BLaER1 treated with 17β-estradiol and CSF1 and Interleukin-3, amounts not matched to agents 10 nM and 100 nM (cell line): ENCODE data around the gene HYCC1.

Experiments
- H3K27ac ChIP-seq, 11 experiments: shearing (Covaris generic); formaldehyde crosslinking; 2 replicates each; pipeline ENCODE4 v1.8.1; 2022
- H3K27me3 ChIP-seq, 11 experiments: shearing (Covaris generic); formaldehyde crosslinking; 2 replicates each; pipeline ENCODE4 v1.8.1; 2022
- H3K36me3 ChIP-seq, 11 experiments: shearing (Covaris generic); formaldehyde crosslinking; 2 replicates each; pipeline ENCODE4 v1.8.1; 2022
- H3K4me1 ChIP-seq, 10 experiments: shearing (Covaris generic); formaldehyde crosslinking; 2 replicates each; pipeline ENCODE4 v1.8.1; 2022
- H3K4me2 ChIP-seq, 11 experiments: shearing (Covaris generic); formaldehyde crosslinking; 2 replicates each; pipeline ENCODE4 v1.8.1; 2022
- H3K4me3 ChIP-seq, 10 experiments: shearing (Covaris generic); formaldehyde crosslinking; 2 replicates each; pipeline ENCODE4 v1.8.1; 2022
- H3K9ac ChIP-seq, 11 experiments: shearing (Covaris generic); formaldehyde crosslinking; 2 replicates each; pipeline ENCODE4 v1.8.1; 2022
- H3K9me3 ChIP-seq, 11 experiments: shearing (Covaris generic); formaldehyde crosslinking; replicated peaks in 1 of 11; 2 replicates each; pipeline ENCODE4 v1.8.1; 2022
- H4K20me1 ChIP-seq, 11 experiments: shearing (Covaris generic); formaldehyde crosslinking; 2 replicates each; pipeline ENCODE4 v1.8.1; 2022
- Cebpa-rat ChIP-seq, 11 experiments: shearing (Covaris generic); IDR thresholded peaks; 2 replicates each; pipeline ENCODE4 v1.8.1; 2022

The HYCC1 gene

GRCh38 chr7:22997871-22998518 is 15.9 kb downstream of the HYCC1 start:
- Histone ChIP-seq H3K9me3 (peaks cover 0 to 15% (median 0%) of the 10 kb centered on the region in 11 experiments; a peak in 4 of 22 replicates), H3K36me3 (peaks cover 0 to 21% (median 0%) of the 10 kb centered on the region in 11 experiments; a peak in 5 of 22 replicates), H3K9ac (no peak overlapping the region), H4K20me1 (peaks cover 0 to 95% (median 17%) of the 10 kb centered on the region in 11 experiments; a peak in 13 of 22 replicates), H3K4me3 (no peak overlapping the region), H3K27ac (no peak overlapping the region), H3K4me1 (peaks cover 0 to 30% (median 2%) of the 10 kb centered on the region in 10 experiments; a peak in 7 of 20 replicates), H3K27me3 (no peaks in the 10 kb centered on the region), H3K4me2 (peak overlapping the region in 2 of 11 experiments; percentile 25 to 58; a peak in 3 of 22 replicates)
- no peak for TF ChIP-seq Cebpa-rat (IDR thresholded peaks at IDR 0.05)

- Histone ChIP-seq H3K4me3 (no peak overlapping the region), H3K4me1 (peaks cover 0 to 25% (median under 1%) of the 10 kb centered on the region in 10 experiments; a peak in 7 of 20 replicates)
These were observed 17.5 kb downstream of the HYCC1 start for GRCh38 chr7:22996470-22996869.

DNA sequence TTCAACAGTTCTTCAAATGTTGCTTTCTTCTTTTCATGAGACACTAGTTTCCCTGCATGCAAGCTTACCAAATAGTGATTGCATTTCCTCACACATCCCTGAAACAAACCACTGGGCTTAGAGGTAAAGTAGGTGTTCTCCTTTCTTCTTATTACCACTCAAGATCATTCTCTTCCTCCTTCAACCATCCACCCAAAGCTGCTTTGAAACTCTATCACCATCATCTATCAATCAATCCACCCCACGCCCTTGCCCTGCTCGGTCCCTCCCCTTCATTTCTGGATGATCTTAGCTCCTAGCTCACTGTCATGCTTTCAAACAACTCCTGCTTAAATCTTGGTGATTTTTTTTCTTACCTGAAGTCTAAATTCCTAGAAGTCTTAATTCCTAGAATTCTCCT is 18.9 kb downstream of the HYCC1 start:
- TF ChIP-seq Cebpa-rat (IDR thresholded peaks at IDR 0.05): no peak
- H3K27me3 ChIP-seq: no peaks in the 10 kb centered on the region
- H3K4me3 ChIP-seq: no peak overlapping the region
- peaks cover 0 to 91% (median 13%) of the 10 kb centered on the region in 11 experiments; a peak in 11 of 22 replicates for H4K20me1 ChIP-seq
- no peak overlapping the region for H3K9ac ChIP-seq
- H3K9me3 ChIP-seq: peaks cover 0 to 15% (median 0%) of the 10 kb centered on the region in 11 experiments; a peak in 4 of 22 replicates
- H3K27ac ChIP-seq: no peak overlapping the region
- peaks cover 0 to 31% (median 6%) of the 10 kb centered on the region in 11 experiments; a peak in 11 of 22 replicates for H3K36me3 ChIP-seq
- no peak overlapping the region for H3K4me2 ChIP-seq
- peaks cover 0 to 25% (median 0%) of the 10 kb centered on the region in 10 experiments; a peak in 6 of 20 replicates for H3K4me1 ChIP-seq

More at GRCh38 chr7:22996470-22996869, 17.5 kb downstream of the HYCC1 start:
- Histone ChIP-seq H3K36me3 (peaks cover 0 to 21% (median 0%) of the 10 kb centered on the region in 11 experiments; a peak in 5 of 22 replicates), H3K27ac (no peak overlapping the region), H3K9ac (no peak overlapping the region), H3K9me3 (peaks cover 0 to 15% (median 0%) of the 10 kb centered on the region in 11 experiments; a peak in 4 of 22 replicates), H4K20me1 (peaks cover 0 to 95% (median 14%) of the 10 kb centered on the region in 11 experiments; a peak in 11 of 22 replicates), H3K4me2 (no peak overlapping the region; a peak in 1 of 22 replicates), H3K27me3 (no peaks in the 10 kb centered on the region)
- no peak for TF ChIP-seq Cebpa-rat (IDR thresholded peaks at IDR 0.05)

DNA sequence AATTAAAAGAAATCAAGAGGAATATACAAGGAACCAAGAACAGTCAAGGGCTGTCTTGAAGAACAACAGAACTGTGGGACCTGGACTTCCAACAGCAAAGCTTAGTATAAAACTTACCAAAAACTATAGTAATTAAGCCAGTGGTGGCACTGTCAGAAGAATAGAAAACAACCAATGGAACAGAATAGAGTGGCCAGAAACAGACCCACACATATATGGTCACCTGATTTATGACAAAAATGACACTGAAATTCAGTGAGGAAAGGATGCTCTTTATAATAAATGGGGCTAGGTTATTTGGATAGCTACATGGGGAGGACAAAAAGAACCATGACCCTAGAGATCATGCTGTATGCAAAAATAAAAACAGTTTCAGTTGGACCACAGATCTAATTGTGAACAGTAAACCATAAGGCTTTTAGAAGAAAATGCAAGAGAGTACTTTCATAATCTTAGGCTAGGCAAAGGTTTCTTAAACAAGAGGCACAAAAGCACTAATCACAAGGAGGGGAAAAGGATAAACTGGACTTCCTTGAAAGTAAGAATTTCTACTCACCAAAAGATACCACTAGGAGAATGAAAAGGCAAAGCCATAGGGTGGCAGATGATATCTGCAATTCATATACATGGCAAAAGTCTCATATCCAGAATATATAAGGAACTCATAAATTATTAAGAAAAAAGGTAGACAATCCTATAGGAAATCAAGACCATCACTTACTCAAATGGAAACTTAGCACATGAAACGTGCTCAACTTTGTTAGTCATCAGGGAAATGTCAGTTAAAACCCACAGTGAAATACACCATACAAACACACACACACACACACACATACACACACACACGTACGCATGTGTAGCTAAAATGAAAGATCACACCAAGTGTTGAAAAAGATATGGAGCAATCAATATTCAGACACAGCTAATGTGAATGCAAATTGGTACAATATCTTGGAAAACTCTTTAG is 20.8 kb downstream of the HYCC1 start:
- Histone ChIP-seq H3K36me3 (peaks cover 0 to 50% (median 16%) of the 10 kb centered on the region in 11 experiments; a peak in 16 of 22 replicates), H3K9me3 (peaks cover 0 to 15% (median 0%) of the 10 kb centered on the region in 11 experiments; a peak in 4 of 22 replicates), H3K9ac (no peak overlapping the region), H3K4me3 (no peak overlapping the region), H3K27ac (no peak overlapping the region), H3K4me1 (peaks cover 0 to 17% (median 0%) of the 10 kb centered on the region in 10 experiments; a peak in 5 of 20 replicates), H3K27me3 (no peaks in the 10 kb centered on the region), H4K20me1 (peaks cover 0 to 85% (median 9%) of the 10 kb centered on the region in 11 experiments; a peak in 8 of 22 replicates), H3K4me2 (no peak overlapping the region)
- no peak for TF ChIP-seq Cebpa-rat (IDR thresholded peaks at IDR 0.05)

DNA sequence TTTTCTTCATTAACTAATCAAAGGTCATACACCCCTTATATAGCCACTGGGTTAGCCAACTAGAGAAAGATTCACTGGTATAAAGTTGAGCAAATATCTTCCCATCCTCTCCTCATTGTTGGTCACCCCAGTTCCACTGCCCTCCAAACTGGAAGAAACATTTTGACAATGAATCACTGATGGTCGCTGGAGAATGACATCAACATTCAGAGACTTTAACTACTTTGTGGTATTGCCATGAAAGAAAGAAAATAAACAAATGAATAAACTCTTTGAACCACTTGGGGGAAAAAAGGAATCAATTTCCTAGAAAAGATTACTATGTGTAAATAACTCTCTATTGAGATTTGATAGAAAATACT is 23.4 kb downstream of the HYCC1 start:
- Histone ChIP-seq H3K36me3 (peaks cover 0 to 60% (median 19%) of the 10 kb centered on the region in 11 experiments; a peak in 16 of 22 replicates), H3K9ac (no peak overlapping the region), H3K27me3 (no peaks in the 10 kb centered on the region), H3K9me3 (peaks cover 0 to 14% (median 0%) of the 10 kb centered on the region in 11 experiments; a peak in 4 of 22 replicates), H3K4me1 (no peaks in the 10 kb centered on the region), H4K20me1 (peaks cover 0 to 80% (median 6%) of the 10 kb centered on the region in 11 experiments; a peak in 7 of 22 replicates), H3K4me2 (no peak overlapping the region), H3K4me3 (no peak overlapping the region), H3K27ac (no peak overlapping the region)
- no peak for TF ChIP-seq Cebpa-rat (IDR thresholded peaks at IDR 0.05)

GRCh38 chr7:22989643-22990587 is 24.0 kb downstream of the HYCC1 start:
- no peak overlapping the region for H3K9ac ChIP-seq
- peaks cover 0 to 60% (median 19%) of the 10 kb centered on the region in 11 experiments; a peak in 17 of 22 replicates for H3K36me3 ChIP-seq
- no peaks in the 10 kb centered on the region for H3K27me3 ChIP-seq
- H3K4me3 ChIP-seq: no peak overlapping the region
- peaks cover 0 to 76% (median 2%) of the 10 kb centered on the region in 11 experiments; a peak in 6 of 22 replicates for H4K20me1 ChIP-seq
- no peak overlapping the region for H3K4me2 ChIP-seq
- no peak overlapping the region for H3K27ac ChIP-seq
- no peak for TF ChIP-seq Cebpa-rat (IDR thresholded peaks at IDR 0.05)
- no peaks in the 10 kb centered on the region for H3K4me1 ChIP-seq
- H3K9me3 ChIP-seq: peaks cover 0 to 8% (median 0%) of the 10 kb centered on the region in 11 experiments; a peak in 4 of 22 replicates

- H3K9ac ChIP-seq: no peak overlapping the region
- TF ChIP-seq Cebpa-rat (IDR thresholded peaks at IDR 0.05): no peak
- H4K20me1 ChIP-seq: peaks cover 0 to 59% (median 0%) of the 10 kb centered on the region in 11 experiments; a peak in 4 of 22 replicates
- peaks cover 9 to 91% (median 33%) of the 10 kb centered on the region in 11 experiments; a peak in 20 of 22 replicates for H3K36me3 ChIP-seq
- H3K4me1 ChIP-seq: peaks cover 0 to 6% (median 0%) of the 10 kb centered on the region in 10 experiments; a peak in 6 of 20 replicates
- H3K27ac ChIP-seq: no peak overlapping the region
- H3K27me3 ChIP-seq: no peaks in the 10 kb centered on the region
- H3K4me3 ChIP-seq: no peak overlapping the region
- no peak overlapping the region for H3K4me2 ChIP-seq
- no peaks in the 10 kb centered on the region for H3K9me3 ChIP-seq
These were observed 28.5 kb downstream of the HYCC1 start for GRCh38 chr7:22985436-22985835.
